ENCODE data around the gene RFK.

DNA sequence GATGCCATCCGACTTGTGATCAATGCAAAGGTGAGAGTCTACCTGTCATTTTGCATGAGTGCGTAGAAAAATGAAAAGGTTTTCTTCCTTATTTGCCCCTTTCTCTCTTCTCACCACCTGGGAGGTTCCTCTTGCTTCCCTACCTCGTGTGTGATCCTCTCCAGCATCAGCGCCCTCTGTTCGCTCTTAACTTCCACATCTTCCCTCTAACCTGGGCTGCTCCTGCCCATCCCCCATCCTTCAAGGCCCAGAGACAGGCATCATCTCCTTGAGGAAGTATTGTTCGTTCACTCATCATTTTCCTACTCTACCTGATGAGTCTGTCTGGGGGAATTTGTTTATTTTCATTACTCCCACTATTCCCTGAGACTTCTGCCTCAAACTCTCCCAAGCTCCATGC is 55.8 kb downstream of the RFK start:
- TF ChIP-seq CTCF (IDR thresholded peaks at IDR 0.05), result no peak
- TF ChIP-seq POLR2A (IDR thresholded peaks at IDR 0.05), result no peak

Data from Peyer's patch (tissue), 4 donors.